HepG2 (cell line): ENCODE data around the gene MNAT1. TPM values are rescaled to one million over a fixed set of nuclear protein-coding genes. Genes with fewer than 3 reads are reported as not detected.

Experiments
- ATAC-seq: fragments of 200-7000 bp; cut with Tn5 transposase; 3 replicates; pipeline ENCODE4 v1.9.1; 2020; ENCODE audit warnings: mild to moderate bottlenecking, moderate library complexity
- BruUV-seq: library from RNA; stranded (reverse); fragments of 400-500 nt; replicated peaks from 2 replicates; lab custom pipeline; 2021; lab: Mats Ljungman, UMichigan
- CTCF ChIA-PET: fragments of 300-600 bp; formaldehyde crosslinking; extraction: SDS; loops from one replicate; lab custom pipeline; 2021; ENCODE audit warnings: low total read pairs, inconsistent platforms, low intra/inter-chr PET ratio; lab: Yijun Ruan, JAX
- POLR2A ChIA-PET: fragments of 350-600 bp; sonication (Branson Sonifier 250); formaldehyde crosslinking; loops from one replicate; lab custom pipeline; 2020; ENCODE audit warnings: antibody characterized with exemption, inconsistent platforms; lab: Yijun Ruan, JAX
- DNase-seq: peaks from one replicate; pipeline ENCODE4 v3.0.0-alpha.2; 2015; ENCODE audit warnings: low spot score
- FAIRE-seq: peaks from 3 replicates; lab custom pipeline; 2011; peaks lifted over from hg19 to GRCh38; lab: Jason Lieb, UNC
- H2AFZ ChIP-seq: one replicate; pipeline ENCODE4 v1.6.1; 2011; ENCODE audit warnings: low read length, inconsistent platforms
- H3K27ac ChIP-seq: fragments of 300-600 bp; 3 replicates; pipeline ENCODE4 v1.8.0; 2011; ENCODE audit warnings: mixed run types, mild to moderate bottlenecking, mixed read lengths, low read length, inconsistent platforms; ENCODE audit not compliant: insufficient read depth; ENCODE audit errors: extremely low read length
- H3K27me3 ChIP-seq, 2 experiments: fragments of 200-600 bp in 1 of 2; 2 replicates in 1 of 2; 3 replicates in 1 of 2; pipeline versions ENCODE4 v1.6.0 to v1.8.0; 2011; ENCODE audit warnings: low read length in 2 of 2, mild to moderate bottlenecking in 2 of 2, moderate library complexity in 2 of 2, inconsistent platforms in 1 of 2; ENCODE audit not compliant: insufficient read depth in 2 of 2, control insufficient read depth in 1 of 2
- H3K36me3 ChIP-seq, 2 experiments: fragments of 200-600 bp in 1 of 2; replicated peaks in 1 of 2; 2 replicates in 1 of 2; 3 replicates in 1 of 2; pipeline versions ENCODE4 v1.5.1 to v1.8.0; 2011; ENCODE audit warnings: low read length in 2 of 2, inconsistent platforms in 1 of 2; ENCODE audit not compliant: insufficient read depth in 2 of 2, control insufficient read depth in 1 of 2
- H3K4me1 ChIP-seq: 2 replicates; pipeline ENCODE4 v1.5.1; 2012; ENCODE audit warnings: low read length, inconsistent platforms; ENCODE audit not compliant: insufficient read depth
- H3K4me2 ChIP-seq: 2 replicates; pipeline ENCODE4 v1.6.0; 2011; ENCODE audit warnings: low read depth, low read length, inconsistent platforms
- H3K4me3 ChIP-seq, 3 experiments: fragments of 200-600 bp in 1 of 3; sonication (generic), shearing (Covaris generic) in 1 of 3; replicated peaks in 1 of 3; 2 replicates each; pipeline ENCODE4 v1.5.1; 2011 to 2016; ENCODE audit warnings: low read length in 3 of 3, inconsistent platforms in 2 of 3, low read depth in 2 of 3, mild to moderate bottlenecking in 2 of 3, control low read depth in 1 of 3, mixed read lengths in 1 of 3; ENCODE audit not compliant: insufficient read depth in 1 of 3
- H3K79me2 ChIP-seq: one replicate; pipeline ENCODE4 v1.6.1; 2011; ENCODE audit warnings: low read length, inconsistent platforms; ENCODE audit not compliant: insufficient read depth
- H3K9ac ChIP-seq: 2 replicates; pipeline ENCODE4 v1.6.0; 2011; ENCODE audit warnings: mild to moderate bottlenecking, low read depth, low read length, inconsistent platforms; ENCODE audit not compliant: insufficient read depth
- H3K9me3 ChIP-seq: 2 replicates; pipeline ENCODE4 v1.5.1; 2012; ENCODE audit warnings: mild to moderate bottlenecking, low read length
- H4K20me1 ChIP-seq: 2 replicates; pipeline ENCODE4 v1.6.0; 2011; ENCODE audit warnings: inconsistent platforms, mild to moderate bottlenecking, low read length, moderate library complexity; ENCODE audit not compliant: insufficient read depth
- ARNT2 ChIP-seq: sonication (generic); formaldehyde crosslinking; IDR thresholded peaks from 2 replicates; pipeline ENCODE4 v1.8.0; 2022; ENCODE audit warnings: mild to moderate bottlenecking, low read depth, missing genetic modification reagents, moderate library complexity
- ASH2L ChIP-seq: fragments of 300-600, 200-600 bp; sonication (generic); IDR thresholded peaks from 2 replicates; pipeline ENCODE4 v1.7.0; 2017; ENCODE audit warnings: low read depth, mild to moderate bottlenecking, moderate library complexity, mixed read lengths, low read length; ENCODE audit not compliant: insufficient read length
- ATRX ChIP-seq: sonication (generic); formaldehyde crosslinking; IDR thresholded peaks from 2 replicates; pipeline ENCODE4 v1.4.0; 2020; ENCODE audit warnings: missing genetic modification reagents, borderline replicate concordance
- GMEB1 ChIP-seq: sonication (generic); formaldehyde crosslinking; IDR thresholded peaks from 2 replicates; pipeline ENCODE4 v1.5.1; 2020; ENCODE audit warnings: missing genetic modification reagents, mild to moderate bottlenecking, borderline replicate concordance
- RARA ChIP-seq: IDR thresholded peaks from 2 replicates; pipeline ENCODE4 v1.6.1; 2016; ENCODE audit warnings: missing genetic modification reagents, missing compliant biosample characterization
- SNAPC2 ChIP-seq: sonication (generic); formaldehyde crosslinking; IDR thresholded peaks from 2 replicates; pipeline ENCODE4 v1.8.1; 2022; ENCODE audit warnings: mild to moderate bottlenecking, missing genetic modification reagents
- SRSF4 ChIP-seq: fragments of 200-400 bp; formaldehyde crosslinking; IDR thresholded peaks from one replicate; pipeline ENCODE4 v1.6.1; 2018; ENCODE audit warnings: mild to moderate bottlenecking, low read depth, low read length, moderate library complexity; ENCODE audit not compliant: poor library complexity, severe bottlenecking
- ZFP82 ChIP-seq: sonication (generic); formaldehyde crosslinking; IDR thresholded peaks from 2 replicates; pipeline ENCODE4 v1.5.1; 2020; ENCODE audit warnings: mild to moderate bottlenecking, missing genetic modification reagents, borderline replicate concordance
- ZNF281 ChIP-seq: sonication (generic); formaldehyde crosslinking; IDR thresholded peaks from 2 replicates; pipeline ENCODE4 v1.4.0; 2020; ENCODE audit warnings: missing genetic modification reagents, borderline replicate concordance
- ZNF343 ChIP-seq: sonication (generic); formaldehyde crosslinking; IDR thresholded peaks from 2 replicates; pipeline ENCODE4 v1.4.0; 2020; ENCODE audit warnings: mild to moderate bottlenecking, missing genetic modification reagents
- ZNF576 ChIP-seq: sonication (generic); formaldehyde crosslinking; IDR thresholded peaks from 2 replicates; pipeline ENCODE4 v1.4.0; 2020; ENCODE audit warnings: mild to moderate bottlenecking, missing genetic modification reagents
- ZNF644 ChIP-seq: IDR thresholded peaks from 2 replicates; pipeline ENCODE4 v1.6.1; 2016; ENCODE audit warnings: low read depth
- ZSCAN5A ChIP-seq: sonication (generic); formaldehyde crosslinking; IDR thresholded peaks from 2 replicates; pipeline ENCODE4 v1.8.0; 2022; ENCODE audit warnings: mild to moderate bottlenecking, missing genetic modification reagents, borderline replicate concordance
- WGBS: methylation state at CpG from one replicate; pipeline ENCODE4 v1.1.6; 2017; ENCODE audit warnings: low lambda C conversion rate; 5-methylcytosine and 5-hydroxymethylcytosine counted together
- in situ Hi-C: cut with HindIII; loops from 2 replicates; pipeline ENCODE4 v1.10.0; 2017; ENCODE audit warnings: low pct_unique_long_range_greater_than_20kb; ENCODE audit not compliant: extremely low pct_ligation_motif_present
- intact Hi-C: fragments of 100-400 bp; cut with micrococcal nuclease; formaldehyde crosslinking; loops from one replicate; pipeline ENCODE4 v1.10.0; 2022; ENCODE audit not compliant: unreplicated experiment
- polyA plus RNA-seq, 8 experiments: library from polyadenylated mRNA; depleted of rRNA in 3 of 8; stranded (reverse) in 7 of 8; unstranded in 1 of 8; fragments of >200 nt; fragmentation: Illumina TruSeq in 4 of 8; extraction: Trizol in 4 of 8; gene quantifications; 2 replicates each; pipeline versions ENCODE4 v1.2.1 to v1.2.3, GENCODE V29; 2011 to 2016; ENCODE audit warnings: low read depth in 4 of 8, missing spikeins in 1 of 8, mixed read lengths in 1 of 8; ENCODE audit not compliant: insufficient read depth in 1 of 8
- total RNA-seq, 5 experiments: library from RNA; depleted of rRNA; stranded (reverse); fragments of >200 nt; fragmentation: Illumina TruSeq; extraction: Trizol; gene quantifications; 2 replicates each; pipeline ENCODE4 v1.2.3, GENCODE V29; 2016; ENCODE audit warnings: low read depth in 1 of 5

Gene MNAT1
- total and polyA plus RNA-seq, 2 of the 13 experiments (the other 11 are each of a cell fraction or from before 2014, with no cell fraction given), result 49.2 to 94.8 TPM

- POLR2A ChIA-PET, result no interaction called here
- no peaks in the 10 kb centered on the region for H3K4me1 ChIP-seq
- no peaks in the 10 kb centered on the region; the same call in 1 of the 2 replicates for H4K20me1 ChIP-seq
- CTCF ChIA-PET, result no interaction called here
- H3K4me2 ChIP-seq, result no peak overlapping the region
- in situ Hi-C loops, result no loop called here
- BruUV-seq, result no TSS peak
- no peak overlapping the region for H2AFZ ChIP-seq
- H3K9me3 ChIP-seq, result no peaks in the 10 kb centered on the region
- H3K27me3 ChIP-seq, result no peaks in the 10 kb centered on the region
- peaks cover 65% of the 10 kb centered on the region for H3K79me2 ChIP-seq
- no peak for DNase-seq
- H3K4me3 ChIP-seq, result no peak overlapping the region
- H3K36me3 ChIP-seq, result peaks cover 0 to 2% of the 10 kb centered on the region in 2 experiments; a peak in 1 of 5 replicates
- 99% methylated on average over 7 of the region's 7 CpGs for WGBS
- no peak overlapping the region for H3K27ac ChIP-seq
- ATAC-seq, result no peak
- intact Hi-C loops, result no loop called here
- TF ChIP-seq ZNF281 (CRISPR knock-in tag) (no peak), ZFP82 (CRISPR knock-in tag) (no peak), RARA (CRISPR knock-in tag) (no peak), ZSCAN5A (CRISPR knock-in tag) (no peak), GMEB1 (CRISPR knock-in tag) (no peak), ARNT2 (no peak), SNAPC2 (CRISPR knock-in tag) (no peak), ATRX (CRISPR knock-in tag) (no peak), ZNF576 (CRISPR knock-in tag) (no peak), SRSF4 (no peak), ZNF644 (CRISPR knock-in tag) (no peak), ASH2L (no peak), ZNF343 (CRISPR knock-in tag) (no peak)
- H3K9ac ChIP-seq, result no peak overlapping the region
- no peak for FAIRE-seq
Observed at GRCh38 chr14:60753264-60754119, 18.9 kb downstream of the MNAT1 start.
